ENCODE measurements around the gene MOB2.
"Not testable (repeated sequence)": the region's sequence is repeated elsewhere in the genome, so short reads cannot be mapped to it uniquely, and the experiment has no call there.

Gene MOB2

DNA sequence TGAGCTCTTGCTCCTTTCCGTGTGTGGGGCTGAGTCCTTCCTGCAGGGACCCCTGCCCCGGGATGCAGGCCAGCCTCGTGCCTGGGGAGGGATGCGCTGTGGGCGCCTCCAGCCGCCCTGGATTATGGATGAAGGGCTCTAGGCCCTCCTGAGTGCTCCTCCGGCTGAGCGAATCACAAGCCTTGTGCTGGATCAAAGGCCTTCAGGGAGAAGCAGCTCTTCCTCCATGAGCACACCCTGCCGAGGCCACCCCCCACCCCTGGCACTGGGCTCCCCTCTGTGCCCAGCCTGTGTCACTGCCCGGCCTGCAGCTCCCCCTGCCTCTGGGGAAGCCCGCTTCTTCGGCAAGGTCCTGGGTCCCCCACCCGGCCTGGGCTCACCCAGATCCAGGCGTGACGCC is 53.0 kb downstream of the MOB2 start:
- H3K27me3 ChIP-seq (ENCODE audit: insufficient read depth, low read depth) = peaks cover 5% of the 10 kb centered on the region; the same call in 1 of the 2 replicates
- H3K4me1 ChIP-seq (ENCODE audit: low read depth, poor library complexity, severe bottlenecking) = no peaks in the 10 kb centered on the region
- H3K4me2 ChIP-seq = no peak overlapping the region
- no peak overlapping the region for H3K4me3 ChIP-seq (IDR thresholded peaks at IDR 0.05; ENCODE audit: insufficient read depth, low read depth, low read length)
- no peaks in the 10 kb centered on the region for H3K79me2 ChIP-seq (ENCODE audit: insufficient read depth, low read depth)
- H4K20me1 ChIP-seq (ENCODE audit: insufficient read depth) = no peaks in the 10 kb centered on the region
- H2AFZ ChIP-seq (ENCODE audit: low read depth) = no peak overlapping the region
- no peaks in the 10 kb centered on the region for H3K36me3 ChIP-seq (ENCODE audit: insufficient read depth)
- TF ChIP-seq, protein P1, sequence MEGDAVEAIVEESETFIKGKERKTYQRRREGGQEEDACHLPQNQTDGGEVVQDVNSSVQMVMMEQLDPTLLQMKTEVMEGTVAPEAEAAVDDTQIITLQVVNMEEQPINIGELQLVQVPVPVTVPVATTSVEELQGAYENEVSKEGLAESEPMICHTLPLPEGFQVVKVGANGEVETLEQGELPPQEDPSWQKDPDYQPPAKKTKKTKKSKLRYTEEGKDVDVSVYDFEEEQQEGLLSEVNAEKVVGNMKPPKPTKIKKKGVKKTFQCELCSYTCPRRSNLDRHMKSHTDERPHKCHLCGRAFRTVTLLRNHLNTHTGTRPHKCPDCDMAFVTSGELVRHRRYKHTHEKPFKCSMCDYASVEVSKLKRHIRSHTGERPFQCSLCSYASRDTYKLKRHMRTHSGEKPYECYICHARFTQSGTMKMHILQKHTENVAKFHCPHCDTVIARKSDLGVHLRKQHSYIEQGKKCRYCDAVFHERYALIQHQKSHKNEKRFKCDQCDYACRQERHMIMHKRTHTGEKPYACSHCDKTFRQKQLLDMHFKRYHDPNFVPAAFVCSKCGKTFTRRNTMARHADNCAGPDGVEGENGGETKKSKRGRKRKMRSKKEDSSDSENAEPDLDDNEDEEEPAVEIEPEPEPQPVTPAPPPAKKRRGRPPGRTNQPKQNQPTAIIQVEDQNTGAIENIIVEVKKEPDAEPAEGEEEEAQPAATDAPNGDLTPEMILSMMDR (conservative IDR thresholded peaks at IDR 0.05; ENCODE audit: low read depth, low read length) = no peak
- no peak overlapping the region for H3K27ac ChIP-seq
- no peak overlapping the region for H3K9ac ChIP-seq

DNA sequence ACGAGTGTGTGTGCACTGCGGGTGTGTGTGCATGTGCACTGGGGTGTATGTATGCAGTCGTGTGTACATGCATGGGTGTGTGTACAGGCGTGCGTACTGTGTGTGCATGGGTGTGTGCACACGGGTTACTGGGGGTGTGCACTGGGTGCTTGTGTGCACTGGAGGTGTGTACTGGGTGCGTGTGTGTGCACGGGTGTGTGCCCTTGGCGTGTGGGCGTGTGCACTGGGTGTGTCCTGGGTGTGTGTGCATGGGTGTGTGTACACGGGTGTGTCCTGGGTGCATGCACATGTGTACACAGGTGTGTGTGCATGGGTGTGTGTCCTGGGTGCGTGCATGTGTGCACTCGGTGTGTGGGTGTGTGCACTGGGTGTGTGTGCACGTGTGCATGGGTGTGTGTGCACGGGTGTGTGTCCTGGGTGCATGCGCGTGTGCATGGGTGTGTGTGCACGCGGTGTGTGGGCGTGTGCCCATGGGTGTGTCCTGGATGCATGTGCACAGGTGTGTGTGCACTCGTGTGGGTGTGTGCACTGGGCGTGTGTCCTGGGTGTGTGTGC is 57.7 kb downstream of the MOB2 start:
- Histone ChIP-seq H2AFZ (ENCODE audit: low read depth) (no peak overlapping the region), H3K9ac (no peak overlapping the region), H3K4me3 (IDR thresholded peaks at IDR 0.05; ENCODE audit: insufficient read depth, low read depth, low read length) (no peak overlapping the region), H3K79me2 (ENCODE audit: insufficient read depth, low read depth) (no peaks in the 10 kb centered on the region), H3K4me1 (ENCODE audit: low read depth, poor library complexity, severe bottlenecking) (no peaks in the 10 kb centered on the region), H3K27ac (no peak overlapping the region), H4K20me1 (ENCODE audit: insufficient read depth) (no peaks in the 10 kb centered on the region), H3K36me3 (ENCODE audit: insufficient read depth) (no peaks in the 10 kb centered on the region), H3K27me3 (ENCODE audit: insufficient read depth, low read depth) (peaks cover 16% of the 10 kb centered on the region; the same call in 1 of the 2 replicates), H3K4me2 (no peak overlapping the region)
- TF ChIP-seq, protein P1 (conservative IDR thresholded peaks at IDR 0.05; ENCODE audit: low read depth, low read length) = no peak

DNA sequence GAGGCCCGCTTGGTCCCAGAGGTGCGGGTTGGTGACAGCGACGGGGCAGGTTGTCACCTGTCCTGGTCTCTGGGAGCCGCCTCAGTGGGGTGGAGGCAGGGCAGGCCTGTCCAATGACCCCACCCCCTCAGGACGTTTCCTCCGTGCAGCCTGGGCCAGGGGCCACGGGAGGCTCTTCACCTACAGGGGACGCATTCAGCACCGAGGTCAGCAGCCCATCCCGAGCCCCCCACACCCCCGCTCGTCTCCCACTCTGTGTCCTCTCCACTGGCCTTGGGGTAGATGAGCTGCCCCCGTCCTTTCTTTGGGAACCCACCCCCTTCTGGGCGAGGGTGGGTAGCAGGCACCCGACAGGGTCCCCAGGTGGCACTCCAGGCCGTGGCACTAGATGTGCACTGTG is 61.1 kb downstream of the MOB2 start:
- H3K4me3 ChIP-seq (IDR thresholded peaks at IDR 0.05; ENCODE audit: insufficient read depth, low read depth, low read length) = no peak overlapping the region
- TF ChIP-seq, protein P1 (conservative IDR thresholded peaks at IDR 0.05; ENCODE audit: low read depth, low read length) = no peak
- H3K27me3 ChIP-seq (ENCODE audit: insufficient read depth, low read depth) = peaks cover 18% of the 10 kb centered on the region; the same call in 1 of the 2 replicates
- H3K27ac ChIP-seq = no peak overlapping the region
- H3K9ac ChIP-seq = no peak overlapping the region
- H3K36me3 ChIP-seq (ENCODE audit: insufficient read depth) = no peaks in the 10 kb centered on the region
- no peaks in the 10 kb centered on the region for H3K4me1 ChIP-seq (ENCODE audit: low read depth, poor library complexity, severe bottlenecking)
- no peaks in the 10 kb centered on the region for H3K79me2 ChIP-seq (ENCODE audit: insufficient read depth, low read depth)
- no peaks in the 10 kb centered on the region for H4K20me1 ChIP-seq (ENCODE audit: insufficient read depth)
- H2AFZ ChIP-seq (ENCODE audit: low read depth) = no peak overlapping the region
- H3K4me2 ChIP-seq = no peak overlapping the region

DNA sequence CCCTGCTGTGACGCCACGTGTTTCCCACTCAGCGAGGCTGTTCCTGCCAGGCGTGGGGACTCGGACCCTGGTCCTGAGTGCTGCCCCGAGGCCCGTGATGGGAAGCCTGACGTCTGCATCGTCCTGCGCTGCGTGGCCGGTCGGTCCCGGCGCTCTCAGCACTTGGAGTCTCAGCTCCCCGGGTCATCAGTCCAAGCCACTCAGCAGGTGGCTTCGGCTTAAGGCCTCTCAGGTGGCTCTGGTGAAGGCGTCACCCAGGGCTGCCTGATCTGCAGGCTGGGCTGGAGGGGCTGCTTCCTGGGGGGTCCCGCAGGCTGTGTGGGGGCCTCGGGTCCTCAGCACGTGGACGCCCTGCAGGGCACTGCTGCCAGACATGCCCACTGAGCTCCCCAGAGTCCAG is 61.6 kb downstream of the MOB2 start:
- Histone ChIP-seq H3K36me3 (ENCODE audit: insufficient read depth) (no peaks in the 10 kb centered on the region), H3K9ac (no peak overlapping the region), H3K79me2 (ENCODE audit: insufficient read depth, low read depth) (no peaks in the 10 kb centered on the region), H3K27ac (no peak overlapping the region), H3K4me1 (ENCODE audit: low read depth, poor library complexity, severe bottlenecking) (no peaks in the 10 kb centered on the region), H3K27me3 (ENCODE audit: insufficient read depth, low read depth) (peaks cover 18% of the 10 kb centered on the region; the same call in 1 of the 2 replicates), H3K4me2 (no peak overlapping the region), H2AFZ (ENCODE audit: low read depth) (no peak overlapping the region), H4K20me1 (ENCODE audit: insufficient read depth) (no peaks in the 10 kb centered on the region), H3K4me3 (IDR thresholded peaks at IDR 0.05; ENCODE audit: insufficient read depth, low read depth, low read length) (no peak overlapping the region)
- TF ChIP-seq, protein P1 (conservative IDR thresholded peaks at IDR 0.05; ENCODE audit: low read depth, low read length) = no peak

DNA sequence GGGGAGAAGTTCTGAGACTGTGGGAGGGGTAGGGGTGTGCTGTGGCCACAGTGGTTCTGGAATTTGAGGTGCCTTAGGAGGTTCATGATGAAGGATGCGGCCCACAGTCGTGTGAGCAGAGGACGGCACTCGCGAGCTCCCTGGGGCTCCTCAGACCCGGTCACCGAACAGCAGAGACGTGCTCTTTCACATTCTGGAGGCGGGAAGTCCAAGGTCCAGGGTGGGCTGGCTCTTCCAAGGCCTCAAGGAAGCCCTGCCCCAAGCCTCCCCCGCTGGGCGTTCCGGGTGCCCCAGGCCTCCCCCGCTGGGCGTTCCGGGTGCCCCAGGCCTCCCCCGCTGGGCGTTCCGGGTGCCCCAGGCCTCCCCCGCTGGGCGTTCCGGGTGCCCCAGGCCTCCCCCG is 63.2 kb downstream of the MOB2 start:
- not testable (repeated sequence) for H4K20me1 ChIP-seq (ENCODE audit: insufficient read depth); H3K79me2 ChIP-seq (ENCODE audit: insufficient read depth, low read depth); H3K9ac ChIP-seq; H3K36me3 ChIP-seq (ENCODE audit: insufficient read depth); H3K27ac ChIP-seq; H3K4me2 ChIP-seq; H3K4me3 ChIP-seq (IDR thresholded peaks at IDR 0.05; ENCODE audit: insufficient read depth, low read depth, low read length); H3K4me1 ChIP-seq (ENCODE audit: low read depth, poor library complexity, severe bottlenecking); H2AFZ ChIP-seq (ENCODE audit: low read depth)
- peaks cover 18% of the 10 kb centered on the region; the same call in 1 of the 2 replicates for H3K27me3 ChIP-seq (ENCODE audit: insufficient read depth, low read depth)
